ENCODE results near the gene CKB. TPM values are rescaled to one million over a fixed set of nuclear protein-coding genes. Genes with fewer than 3 reads are reported as not detected.
A peak's percentile ranks its signal among the peaks of the same experiment; 100 is the strongest.

CKB gene
- total RNA-seq, 1 experiment from 2014 or later = 28.2 TPM

DNA sequence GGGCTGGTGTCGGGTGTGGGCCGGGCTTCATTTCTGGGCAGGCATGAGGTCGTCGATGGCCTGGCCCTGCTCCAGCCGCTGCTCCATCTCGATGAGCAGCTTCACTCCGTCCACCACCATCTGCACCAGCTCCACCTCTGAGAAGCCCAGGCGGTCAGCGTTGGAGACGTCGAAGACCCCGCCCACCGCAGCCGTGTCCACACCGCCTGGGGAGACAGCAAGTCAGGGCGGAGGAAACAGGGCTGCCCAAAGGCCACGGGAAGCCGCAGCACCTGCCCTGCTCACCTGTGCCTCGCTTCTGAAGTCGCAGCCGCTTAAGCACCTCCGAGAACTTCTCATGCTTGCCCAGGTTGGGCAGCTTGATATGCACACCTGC is 2.8 kb downstream of the CKB start:
- intact Hi-C loops (cut with micrococcal nuclease; ENCODE audit: unreplicated experiment) = loop anchor here (2.0 kb wide), 1 partner anchor 27 kb away; no protein-coding TSS in a partner anchor
- CTCF ChIA-PET = interaction anchor here (2.5 kb wide), 1 partner anchor 27 kb away, joined by 23 read pairs; no protein-coding TSS in a partner anchor
- TF ChIP-seq, protein P1, sequence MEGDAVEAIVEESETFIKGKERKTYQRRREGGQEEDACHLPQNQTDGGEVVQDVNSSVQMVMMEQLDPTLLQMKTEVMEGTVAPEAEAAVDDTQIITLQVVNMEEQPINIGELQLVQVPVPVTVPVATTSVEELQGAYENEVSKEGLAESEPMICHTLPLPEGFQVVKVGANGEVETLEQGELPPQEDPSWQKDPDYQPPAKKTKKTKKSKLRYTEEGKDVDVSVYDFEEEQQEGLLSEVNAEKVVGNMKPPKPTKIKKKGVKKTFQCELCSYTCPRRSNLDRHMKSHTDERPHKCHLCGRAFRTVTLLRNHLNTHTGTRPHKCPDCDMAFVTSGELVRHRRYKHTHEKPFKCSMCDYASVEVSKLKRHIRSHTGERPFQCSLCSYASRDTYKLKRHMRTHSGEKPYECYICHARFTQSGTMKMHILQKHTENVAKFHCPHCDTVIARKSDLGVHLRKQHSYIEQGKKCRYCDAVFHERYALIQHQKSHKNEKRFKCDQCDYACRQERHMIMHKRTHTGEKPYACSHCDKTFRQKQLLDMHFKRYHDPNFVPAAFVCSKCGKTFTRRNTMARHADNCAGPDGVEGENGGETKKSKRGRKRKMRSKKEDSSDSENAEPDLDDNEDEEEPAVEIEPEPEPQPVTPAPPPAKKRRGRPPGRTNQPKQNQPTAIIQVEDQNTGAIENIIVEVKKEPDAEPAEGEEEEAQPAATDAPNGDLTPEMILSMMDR (IDR thresholded peaks at IDR 0.05; ENCODE audit: unreplicated experiment) = no peak
- no peaks in the 10 kb centered on the region for H3K27me3 Mint-ChIP-seq (ENCODE audit: unreplicated experiment)
- H3K27ac Mint-ChIP-seq (ENCODE audit: unreplicated experiment) = no peak overlapping the region
- H3K4me3 Mint-ChIP-seq (ENCODE audit: low read depth, unreplicated experiment) = no peak overlapping the region
- peaks cover 32% of the 10 kb centered on the region for H3K36me3 Mint-ChIP-seq (ENCODE audit: insufficient read depth, unreplicated experiment)
- H3K4me1 Mint-ChIP-seq (ENCODE audit: low read depth, unreplicated experiment) = peaks cover 9% of the 10 kb centered on the region
- H3K9me3 Mint-ChIP-seq (ENCODE audit: low read depth, unreplicated experiment) = no peaks in the 10 kb centered on the region
- DNase-seq = no peak
- TSS peak; percentile 66 for BruUV-seq (replicated peaks)

DNA sequence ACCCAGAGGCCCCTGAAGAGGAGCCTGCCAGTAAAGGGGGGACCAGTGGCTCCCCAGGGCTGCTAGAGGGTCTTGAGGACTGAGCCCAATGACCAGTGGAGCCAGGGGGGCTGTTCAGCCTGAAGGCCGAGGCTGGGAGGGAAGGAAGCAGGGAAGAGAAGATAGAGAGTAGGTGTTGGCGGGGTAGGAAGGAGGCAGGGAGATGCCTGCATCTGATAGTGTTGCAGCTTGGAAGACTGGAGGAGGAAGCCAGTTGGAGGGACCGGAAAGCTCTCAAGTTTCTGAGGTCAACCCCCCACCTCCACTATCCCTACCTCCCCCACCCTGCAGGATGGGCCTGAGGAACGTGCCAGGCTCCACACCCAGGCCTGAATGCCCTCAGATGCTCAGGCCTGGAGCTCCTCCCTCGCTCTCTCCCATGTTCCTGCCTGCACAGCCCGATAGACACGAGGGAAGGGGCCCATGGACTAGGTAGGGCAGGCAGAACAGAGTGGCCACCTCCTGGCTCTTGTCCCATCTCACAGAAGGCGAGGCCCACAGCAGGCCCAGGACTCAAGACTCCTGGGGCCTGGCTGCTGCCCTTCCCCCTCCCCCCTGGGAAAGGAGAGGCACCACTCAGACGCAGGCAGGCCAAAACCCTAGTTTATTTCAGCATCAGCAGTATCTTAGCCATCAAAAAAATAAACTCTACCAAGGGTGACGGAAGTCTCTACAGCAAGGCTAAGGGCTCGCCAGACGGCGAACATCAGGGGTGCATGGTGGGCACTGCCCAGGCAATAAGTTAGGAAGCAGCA is 3.4 kb downstream of the CKB start:
- intact Hi-C loops (cut with micrococcal nuclease; ENCODE audit: unreplicated experiment) = loop anchor here (2.0 kb wide), 1 partner anchor 28 kb away; no protein-coding TSS in a partner anchor
- TF ChIP-seq, protein P1 (IDR thresholded peaks at IDR 0.05; ENCODE audit: unreplicated experiment) = no peak
- Mint-ChIP-seq H3K36me3 (ENCODE audit: insufficient read depth, unreplicated experiment) (peaks cover 37% of the 10 kb centered on the region), H3K9me3 (ENCODE audit: low read depth, unreplicated experiment) (no peaks in the 10 kb centered on the region), H3K27me3 (ENCODE audit: unreplicated experiment) (no peaks in the 10 kb centered on the region), H3K4me3 (ENCODE audit: low read depth, unreplicated experiment) (no peak overlapping the region), H3K27ac (ENCODE audit: unreplicated experiment) (peak overlapping the region; percentile 18), H3K4me1 (ENCODE audit: low read depth, unreplicated experiment) (peaks cover 5% of the 10 kb centered on the region)
- DNase-seq = no peak
- CTCF ChIA-PET = interaction anchor here (0.9 to 2.5 kb wide), 5 partner anchors 9 to 28 kb away, joined by 3 to 23 read pairs (median 4); partner anchors contain the start of gene TRMT61A
- no TSS peak for BruUV-seq (replicated peaks)

DNA sequence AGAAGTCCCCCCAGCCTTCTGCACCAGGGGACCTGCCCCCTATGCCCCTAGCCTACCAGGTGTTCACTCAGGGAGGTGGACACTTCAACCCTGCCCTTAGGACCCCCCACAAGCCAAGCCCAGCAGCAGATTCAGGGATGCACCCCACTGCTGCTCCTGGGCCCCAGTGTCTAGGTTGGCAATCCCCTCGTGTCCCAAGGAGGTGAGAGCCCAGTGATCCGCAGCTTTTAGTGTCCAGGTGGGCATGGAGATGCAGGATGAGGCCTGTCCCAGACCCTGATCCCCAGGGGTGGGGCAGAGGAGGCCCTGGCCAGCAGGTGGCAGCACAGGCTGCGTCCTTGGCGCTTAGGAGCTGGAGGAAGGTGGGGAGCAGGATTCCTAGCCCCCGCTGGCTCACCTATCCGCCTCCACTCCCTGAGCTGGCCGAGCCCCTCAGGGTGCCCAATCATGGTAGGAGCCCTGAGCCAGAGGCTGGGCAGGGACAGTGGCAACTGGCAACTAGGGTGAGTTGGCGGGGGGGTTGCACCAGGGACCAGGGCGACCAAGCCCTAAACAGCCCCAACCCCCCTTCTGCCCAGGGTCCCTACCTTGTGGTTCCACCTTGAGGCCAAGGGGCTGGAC is 4.1 kb downstream of the CKB start:
- Mint-ChIP-seq H3K27ac (ENCODE audit: unreplicated experiment) (peak overlapping the region; percentile 18), H3K27me3 (ENCODE audit: unreplicated experiment) (no peaks in the 10 kb centered on the region), H3K4me1 (ENCODE audit: low read depth, unreplicated experiment) (peaks cover 5% of the 10 kb centered on the region), H3K9me3 (ENCODE audit: low read depth, unreplicated experiment) (no peaks in the 10 kb centered on the region), H3K4me3 (ENCODE audit: low read depth, unreplicated experiment) (no peak overlapping the region), H3K36me3 (ENCODE audit: insufficient read depth, unreplicated experiment) (peaks cover 35% of the 10 kb centered on the region)
- CTCF ChIA-PET = interaction anchor here (0.9 to 2.5 kb wide), 5 partner anchors 10 to 28 kb away, joined by 3 to 23 read pairs (median 4); partner anchors contain the start of gene TRMT61A
- TF ChIP-seq, protein P1 (IDR thresholded peaks at IDR 0.05; ENCODE audit: unreplicated experiment) = peak; percentile 80
- intact Hi-C loops (cut with micrococcal nuclease; ENCODE audit: unreplicated experiment) = loop anchor here (2.0 kb wide), 1 partner anchor 28 kb away; no protein-coding TSS in a partner anchor
- peak; percentile 82 for DNase-seq
- no TSS peak for BruUV-seq (replicated peaks)

DNA sequence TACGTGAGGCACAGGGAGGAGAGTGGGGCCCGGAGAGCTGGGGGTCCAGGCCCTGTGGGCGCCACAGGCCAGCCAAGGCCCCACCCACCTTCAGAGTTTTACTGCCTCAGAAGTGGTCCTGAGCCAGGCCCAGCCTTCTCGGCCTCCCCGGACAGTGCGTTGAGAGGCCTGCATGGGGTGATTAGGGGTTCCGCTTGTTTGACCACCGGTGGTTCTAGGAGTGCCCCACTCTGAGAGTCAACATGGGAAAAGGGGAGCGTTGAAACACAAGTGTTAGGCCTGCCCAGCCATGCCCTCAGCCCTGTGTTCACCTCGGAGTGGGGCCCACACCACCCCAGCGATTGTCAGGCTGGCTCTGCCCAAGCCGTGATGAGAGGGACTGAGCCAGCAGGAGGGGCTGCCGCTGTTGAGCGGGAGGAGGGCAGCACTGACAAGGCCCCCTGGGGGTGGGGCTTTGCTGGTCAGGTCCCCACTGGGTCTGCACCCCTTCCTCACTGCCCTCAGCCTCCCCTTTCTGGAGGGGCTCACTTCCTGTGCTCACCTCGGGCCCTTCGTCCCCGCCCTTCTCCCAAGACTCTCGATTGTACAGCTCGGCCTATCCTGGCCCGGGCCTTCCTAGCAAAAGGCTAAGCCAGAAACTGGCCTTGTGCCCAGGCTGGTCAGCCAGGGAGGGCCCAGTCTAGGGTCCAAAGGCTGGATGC is 4.8 kb downstream of the CKB start:
- TF ChIP-seq, protein P1 (IDR thresholded peaks at IDR 0.05; ENCODE audit: unreplicated experiment) = no peak
- Mint-ChIP-seq H3K9me3 (ENCODE audit: low read depth, unreplicated experiment) (no peaks in the 10 kb centered on the region), H3K4me1 (ENCODE audit: low read depth, unreplicated experiment) (peaks cover 5% of the 10 kb centered on the region), H3K4me3 (ENCODE audit: low read depth, unreplicated experiment) (no peak overlapping the region), H3K27me3 (ENCODE audit: unreplicated experiment) (no peaks in the 10 kb centered on the region), H3K27ac (ENCODE audit: unreplicated experiment) (peak overlapping the region; percentile 22), H3K36me3 (ENCODE audit: insufficient read depth, unreplicated experiment) (peaks cover 36% of the 10 kb centered on the region)
- intact Hi-C loops (cut with micrococcal nuclease; ENCODE audit: unreplicated experiment) = loop anchor here (2.0 kb wide), 1 partner anchor 29 kb away; no protein-coding TSS in a partner anchor
- BruUV-seq (replicated peaks) = no TSS peak
- CTCF ChIA-PET = interaction anchor here (1.0 to 2.5 kb wide), 3 partner anchors 17 to 29 kb away, joined by 3 to 23 read pairs (median 4); no protein-coding TSS in a partner anchor
- no peak for DNase-seq
